K562 (cell line): ENCODE data around the gene RAD51D. TPM values are rescaled to one million over a fixed set of nuclear protein-coding genes. Genes with fewer than 3 reads are reported as not detected.
A peak's percentile ranks its signal among the peaks of the same experiment; 100 is the strongest.

Experiments
- C11orf30 ChIP-seq: fragments of 450-650 bp; IDR thresholded peaks from 2 replicates; pipeline ENCODE4 v1.6.1; 2016; ENCODE audit warnings: low read depth, mild to moderate bottlenecking
- CBX8 ChIP-seq: fragments of 200-600 bp; sonication (generic); IDR thresholded peaks from 2 replicates; pipeline ENCODE4 v1.6.1; 2012; ENCODE audit warnings: borderline replicate concordance, mixed run types, low read depth, mild to moderate bottlenecking, moderate library complexity, mixed read lengths, low read length, control low read depth, inconsistent platforms; ENCODE audit not compliant: poor library complexity, severe bottlenecking; ENCODE audit errors: extremely low read depth
- EP400 ChIP-seq: fragments of 450-650 bp; IDR thresholded peaks from 2 replicates; pipeline ENCODE4 v1.6.1; 2017; ENCODE audit warnings: antibody characterized with exemption, mild to moderate bottlenecking, moderate library complexity
- JUN ChIP-seq, 2 experiments: sonication (generic) in 1 of 2; formaldehyde crosslinking in 1 of 2; IDR thresholded peaks; 2 replicates each; pipeline versions ENCODE4 v1.6.1 to v1.8.0; 2012 to 2022; ENCODE audit warnings: borderline replicate concordance in 2 of 2, mild to moderate bottlenecking in 2 of 2, improper control_type of control experiment in 1 of 2, low read depth in 1 of 2, low read length in 1 of 2, missing genetic modification reagents in 1 of 2
- PML ChIP-seq: IDR thresholded peaks from 2 replicates; pipeline ENCODE4 v1.6.1; 2012; ENCODE audit warnings: low read length, inconsistent platforms
- SREBF2 ChIP-seq: sonication (generic); formaldehyde crosslinking; IDR thresholded peaks from 2 replicates; pipeline ENCODE4 v1.4.0; 2020; ENCODE audit warnings: mild to moderate bottlenecking, missing genetic modification reagents
- TCF7 ChIP-seq: sonication (generic); IDR thresholded peaks from 2 replicates; pipeline ENCODE4 v1.6.1; 2016; ENCODE audit warnings: antibody characterized with exemption, borderline replicate concordance
- ZNF785 ChIP-seq: fragments of 250-450 bp; sonication (Bioruptor Pico); IDR thresholded peaks from 2 replicates; pipeline ENCODE4 v1.4.0; 2020; ENCODE audit warnings: mild to moderate bottlenecking
- polyA plus RNA-seq, 8 experiments: library from polyadenylated mRNA; depleted of rRNA in 4 of 8; stranded (reverse) in 5 of 8; unstranded in 3 of 8; fragments of >200 nt; fragmentation: Nextera tagmentation in 2 of 8; fragmentation: Illumina TruSeq in 1 of 8; extraction: Ambion mirVana in 2 of 8; extraction: Trizol in 1 of 8; gene quantifications; 2 replicates each; pipeline versions ENCODE4 v1.2.1 to v1.2.3, GENCODE V29; 2011 to 2014; ENCODE audit warnings: inconsistent platforms in 1 of 8, missing spikeins in 1 of 8
- total RNA-seq, 7 experiments: library from RNA; depleted of rRNA in 6 of 7; stranded (reverse); fragments of >200 nt in 6 of 7; fragmentation: Illumina TruSeq in 2 of 7; extraction: Trizol in 2 of 7; gene quantifications; 2 replicates each; pipeline versions ENCODE4 v1.2.1 to v1.2.3, GENCODE V29; 2011 to 2021; ENCODE audit warnings: low replicate concordance in 1 of 7
- TF ChIP-seq, protein P1 (sequence below): fragments of 450-650 bp; IDR thresholded peaks from 2 replicates; pipeline ENCODE4 v1.6.1; 2016; ENCODE audit warnings: borderline replicate concordance
- TF ChIP-seq, protein P2 (sequence below): fragments of 150-350 bp; IDR thresholded peaks from 2 replicates; pipeline ENCODE4 v1.6.1; 2014; ENCODE audit warnings: low read depth, mild to moderate bottlenecking, low read length, borderline replicate concordance
- TF ChIP-seq, protein P3 (sequence below): fragments of 450-650 bp; IDR thresholded peaks from 2 replicates; pipeline ENCODE4 v1.6.1; 2017; ENCODE audit warnings: antibody characterized with exemption, mild to moderate bottlenecking
- TF ChIP-seq, protein P4 (sequence below): sonication (generic); formaldehyde crosslinking; IDR thresholded peaks from 2 replicates; pipeline ENCODE4 v1.8.1; 2023; ENCODE audit warnings: mild to moderate bottlenecking, missing genetic modification reagents
- TF ChIP-seq, protein P5 (sequence below): sonication (generic); formaldehyde crosslinking; IDR thresholded peaks from 2 replicates; pipeline ENCODE4 v1.8.0; 2022; ENCODE audit warnings: missing genetic modification reagents, mild to moderate bottlenecking, moderate library complexity, borderline replicate concordance

The RAD51D gene
- total and polyA plus RNA-seq, 9 of the 15 experiments (the other 6 are each of a cell fraction or from before 2014, with no cell fraction given) = 2.2 to 16.9 (median 8.7) TPM

DNA sequence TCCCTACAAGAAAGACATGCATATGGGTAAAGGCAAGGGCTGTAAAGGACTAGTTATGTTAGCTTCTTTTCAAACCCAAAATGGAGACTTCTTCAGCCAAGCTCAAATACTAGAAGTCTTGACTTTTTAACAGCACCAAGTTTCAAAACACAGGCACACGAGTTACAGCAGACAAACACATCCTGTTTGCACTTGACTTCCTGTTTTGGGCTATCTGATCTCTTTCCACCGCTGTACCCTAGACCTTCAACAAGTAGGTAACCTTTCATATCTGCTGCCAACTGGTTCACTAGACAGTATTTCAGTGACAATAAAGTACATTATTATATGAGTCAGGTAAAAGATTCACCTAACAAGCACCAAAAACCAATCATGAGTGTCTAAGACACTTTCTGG is 68.5 kb downstream of the RAD51D start (continued):
- TF ChIP-seq, protein P1, sequence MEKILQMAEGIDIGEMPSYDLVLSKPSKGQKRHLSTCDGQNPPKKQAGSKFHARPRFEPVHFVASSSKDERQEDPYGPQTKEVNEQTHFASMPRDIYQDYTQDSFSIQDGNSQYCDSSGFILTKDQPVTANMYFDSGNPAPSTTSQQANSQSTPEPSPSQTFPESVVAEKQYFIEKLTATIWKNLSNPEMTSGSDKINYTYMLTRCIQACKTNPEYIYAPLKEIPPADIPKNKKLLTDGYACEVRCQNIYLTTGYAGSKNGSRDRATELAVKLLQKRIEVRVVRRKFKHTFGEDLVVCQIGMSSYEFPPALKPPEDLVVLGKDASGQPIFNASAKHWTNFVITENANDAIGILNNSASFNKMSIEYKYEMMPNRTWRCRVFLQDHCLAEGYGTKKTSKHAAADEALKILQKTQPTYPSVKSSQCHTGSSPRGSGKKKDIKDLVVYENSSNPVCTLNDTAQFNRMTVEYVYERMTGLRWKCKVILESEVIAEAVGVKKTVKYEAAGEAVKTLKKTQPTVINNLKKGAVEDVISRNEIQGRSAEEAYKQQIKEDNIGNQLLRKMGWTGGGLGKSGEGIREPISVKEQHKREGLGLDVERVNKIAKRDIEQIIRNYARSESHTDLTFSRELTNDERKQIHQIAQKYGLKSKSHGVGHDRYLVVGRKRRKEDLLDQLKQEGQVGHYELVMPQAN = no peak
- TF ChIP-seq, protein P2, sequence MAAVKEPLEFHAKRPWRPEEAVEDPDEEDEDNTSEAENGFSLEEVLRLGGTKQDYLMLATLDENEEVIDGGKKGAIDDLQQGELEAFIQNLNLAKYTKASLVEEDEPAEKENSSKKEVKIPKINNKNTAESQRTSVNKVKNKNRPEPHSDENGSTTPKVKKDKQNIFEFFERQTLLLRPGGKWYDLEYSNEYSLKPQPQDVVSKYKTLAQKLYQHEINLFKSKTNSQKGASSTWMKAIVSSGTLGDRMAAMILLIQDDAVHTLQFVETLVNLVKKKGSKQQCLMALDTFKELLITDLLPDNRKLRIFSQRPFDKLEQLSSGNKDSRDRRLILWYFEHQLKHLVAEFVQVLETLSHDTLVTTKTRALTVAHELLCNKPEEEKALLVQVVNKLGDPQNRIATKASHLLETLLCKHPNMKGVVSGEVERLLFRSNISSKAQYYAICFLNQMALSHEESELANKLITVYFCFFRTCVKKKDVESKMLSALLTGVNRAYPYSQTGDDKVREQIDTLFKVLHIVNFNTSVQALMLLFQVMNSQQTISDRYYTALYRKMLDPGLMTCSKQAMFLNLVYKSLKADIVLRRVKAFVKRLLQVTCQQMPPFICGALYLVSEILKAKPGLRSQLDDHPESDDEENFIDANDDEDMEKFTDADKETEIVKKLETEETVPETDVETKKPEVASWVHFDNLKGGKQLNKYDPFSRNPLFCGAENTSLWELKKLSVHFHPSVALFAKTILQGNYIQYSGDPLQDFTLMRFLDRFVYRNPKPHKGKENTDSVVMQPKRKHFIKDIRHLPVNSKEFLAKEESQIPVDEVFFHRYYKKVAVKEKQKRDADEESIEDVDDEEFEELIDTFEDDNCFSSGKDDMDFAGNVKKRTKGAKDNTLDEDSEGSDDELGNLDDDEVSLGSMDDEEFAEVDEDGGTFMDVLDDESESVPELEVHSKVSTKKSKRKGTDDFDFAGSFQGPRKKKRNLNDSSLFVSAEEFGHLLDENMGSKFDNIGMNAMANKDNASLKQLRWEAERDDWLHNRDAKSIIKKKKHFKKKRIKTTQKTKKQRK = no peak
- no peak for TF ChIP-seq PML
- no peak for TF ChIP-seq CBX8
- no peak for TF ChIP-seq SREBF2 (CRISPR knock-in tag)
- no peak for TF ChIP-seq JUN (IDR thresholded peaks at IDR 0.05; ENCODE audit: borderline replicate concordance, low read depth, low read length)
- TF ChIP-seq JUN (CRISPR knock-in tag; IDR thresholded peaks at IDR 0.05; ENCODE audit: borderline replicate concordance) = no peak
- no peak for TF ChIP-seq TCF7
- TF ChIP-seq, protein P3, sequence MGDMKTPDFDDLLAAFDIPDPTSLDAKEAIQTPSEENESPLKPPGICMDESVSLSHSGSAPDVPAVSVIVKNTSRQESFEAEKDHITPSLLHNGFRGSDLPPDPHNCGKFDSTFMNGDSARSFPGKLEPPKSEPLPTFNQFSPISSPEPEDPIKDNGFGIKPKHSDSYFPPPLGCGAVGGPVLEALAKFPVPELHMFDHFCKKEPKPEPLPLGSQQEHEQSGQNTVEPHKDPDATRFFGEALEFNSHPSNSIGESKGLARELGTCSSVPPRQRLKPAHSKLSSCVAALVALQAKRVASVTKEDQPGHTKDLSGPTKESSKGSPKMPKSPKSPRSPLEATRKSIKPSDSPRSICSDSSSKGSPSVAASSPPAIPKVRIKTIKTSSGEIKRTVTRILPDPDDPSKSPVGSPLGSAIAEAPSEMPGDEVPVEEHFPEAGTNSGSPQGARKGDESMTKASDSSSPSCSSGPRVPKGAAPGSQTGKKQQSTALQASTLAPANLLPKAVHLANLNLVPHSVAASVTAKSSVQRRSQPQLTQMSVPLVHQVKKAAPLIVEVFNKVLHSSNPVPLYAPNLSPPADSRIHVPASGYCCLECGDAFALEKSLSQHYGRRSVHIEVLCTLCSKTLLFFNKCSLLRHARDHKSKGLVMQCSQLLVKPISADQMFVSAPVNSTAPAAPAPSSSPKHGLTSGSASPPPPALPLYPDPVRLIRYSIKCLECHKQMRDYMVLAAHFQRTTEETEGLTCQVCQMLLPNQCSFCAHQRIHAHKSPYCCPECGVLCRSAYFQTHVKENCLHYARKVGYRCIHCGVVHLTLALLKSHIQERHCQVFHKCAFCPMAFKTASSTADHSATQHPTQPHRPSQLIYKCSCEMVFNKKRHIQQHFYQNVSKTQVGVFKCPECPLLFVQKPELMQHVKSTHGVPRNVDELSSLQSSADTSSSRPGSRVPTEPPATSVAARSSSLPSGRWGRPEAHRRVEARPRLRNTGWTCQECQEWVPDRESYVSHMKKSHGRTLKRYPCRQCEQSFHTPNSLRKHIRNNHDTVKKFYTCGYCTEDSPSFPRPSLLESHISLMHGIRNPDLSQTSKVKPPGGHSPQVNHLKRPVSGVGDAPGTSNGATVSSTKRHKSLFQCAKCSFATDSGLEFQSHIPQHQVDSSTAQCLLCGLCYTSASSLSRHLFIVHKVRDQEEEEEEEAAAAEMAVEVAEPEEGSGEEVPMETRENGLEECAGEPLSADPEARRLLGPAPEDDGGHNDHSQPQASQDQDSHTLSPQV = peak; percentile 84; the same call in 1 of the 2 replicates
- TF ChIP-seq, protein P4, sequence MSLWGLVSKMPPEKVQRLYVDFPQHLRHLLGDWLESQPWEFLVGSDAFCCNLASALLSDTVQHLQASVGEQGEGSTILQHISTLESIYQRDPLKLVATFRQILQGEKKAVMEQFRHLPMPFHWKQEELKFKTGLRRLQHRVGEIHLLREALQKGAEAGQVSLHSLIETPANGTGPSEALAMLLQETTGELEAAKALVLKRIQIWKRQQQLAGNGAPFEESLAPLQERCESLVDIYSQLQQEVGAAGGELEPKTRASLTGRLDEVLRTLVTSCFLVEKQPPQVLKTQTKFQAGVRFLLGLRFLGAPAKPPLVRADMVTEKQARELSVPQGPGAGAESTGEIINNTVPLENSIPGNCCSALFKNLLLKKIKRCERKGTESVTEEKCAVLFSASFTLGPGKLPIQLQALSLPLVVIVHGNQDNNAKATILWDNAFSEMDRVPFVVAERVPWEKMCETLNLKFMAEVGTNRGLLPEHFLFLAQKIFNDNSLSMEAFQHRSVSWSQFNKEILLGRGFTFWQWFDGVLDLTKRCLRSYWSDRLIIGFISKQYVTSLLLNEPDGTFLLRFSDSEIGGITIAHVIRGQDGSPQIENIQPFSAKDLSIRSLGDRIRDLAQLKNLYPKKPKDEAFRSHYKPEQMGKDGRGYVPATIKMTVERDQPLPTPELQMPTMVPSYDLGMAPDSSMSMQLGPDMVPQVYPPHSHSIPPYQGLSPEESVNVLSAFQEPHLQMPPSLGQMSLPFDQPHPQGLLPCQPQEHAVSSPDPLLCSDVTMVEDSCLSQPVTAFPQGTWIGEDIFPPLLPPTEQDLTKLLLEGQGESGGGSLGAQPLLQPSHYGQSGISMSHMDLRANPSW (CRISPR knock-in tag) = no peak
- TF ChIP-seq, protein P5, sequence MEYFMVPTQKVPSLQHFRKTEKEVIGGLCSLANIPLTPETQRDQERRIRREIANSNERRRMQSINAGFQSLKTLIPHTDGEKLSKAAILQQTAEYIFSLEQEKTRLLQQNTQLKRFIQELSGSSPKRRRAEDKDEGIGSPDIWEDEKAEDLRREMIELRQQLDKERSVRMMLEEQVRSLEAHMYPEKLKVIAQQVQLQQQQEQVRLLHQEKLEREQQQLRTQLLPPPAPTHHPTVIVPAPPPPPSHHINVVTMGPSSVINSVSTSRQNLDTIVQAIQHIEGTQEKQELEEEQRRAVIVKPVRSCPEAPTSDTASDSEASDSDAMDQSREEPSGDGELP (CRISPR knock-in tag) = no peak
- TF ChIP-seq ZNF785 = no peak
- TF ChIP-seq EP400 = peak; percentile 38; the same call in 1 of the 2 replicates
- no peak for TF ChIP-seq C11orf30
